Naive thymus-derived CD8-positive, alpha-beta T cell (primary cell): ENCODE data around the gene CDK5. TPM values are rescaled to one million over a fixed set of nuclear protein-coding genes. Genes with fewer than 3 reads are reported as not detected.
A peak's percentile ranks its signal among the peaks of the same experiment; 100 is the strongest.

Experiments used
- ATAC-seq, 2 donors: fragments of 150-1000 bp; cut with Tn5 transposase in 1 of 2; sonication (Bioruptor Pico), chemical (Tn5 transposase) in 1 of 2; 1 replicate in 1 of 2; 2 replicates in 1 of 2; pipeline ENCODE4 v1.10.0; 2021; ENCODE audit warnings: mild to moderate bottlenecking in 2 of 2, moderate library complexity in 2 of 2
- POLR2A ChIA-PET: fragments of 350-600 bp; sonication (Branson Sonifier 250); formaldehyde crosslinking; loops from one replicate; lab custom pipeline; 2021; ENCODE audit warnings: antibody characterized with exemption; lab: Charles Lee
- DNase-seq, 10 donors: peaks; one replicate each; pipeline versions ENCODE4 v3.0.0 to v3.0.0-alpha.2; 2020 to 2022
- H3K27ac Mint-ChIP-seq, 10 donors: one replicate each; pipeline ENCODE4 v1.8.0; 2020 to 2022; ENCODE audit warnings: mild to moderate bottlenecking in 10 of 10, mixed read lengths in 10 of 10, moderate library complexity in 4 of 10, inconsistent platforms in 1 of 10
- H3K27me3 Mint-ChIP-seq, 5 donors: one replicate each; pipeline ENCODE4 v1.8.0; 2021 to 2022; ENCODE audit warnings: mixed read lengths in 5 of 5
- H3K36me3 Mint-ChIP-seq, 3 donors: one replicate each; pipeline ENCODE4 v1.8.0; 2020 to 2022; ENCODE audit warnings: mixed read lengths in 3 of 3, mild to moderate bottlenecking in 2 of 3, inconsistent platforms in 1 of 3
- H3K4me1 Mint-ChIP-seq, 4 donors: one replicate each; pipeline ENCODE4 v1.8.0; 2021 to 2022; ENCODE audit warnings: mixed read lengths in 4 of 4
- H3K4me3 Mint-ChIP-seq, 10 donors: one replicate each; pipeline ENCODE4 v1.8.0; 2020 to 2022; ENCODE audit warnings: mild to moderate bottlenecking in 10 of 10, mixed read lengths in 10 of 10, moderate library complexity in 6 of 10, inconsistent platforms in 1 of 10
- H3K9me3 Mint-ChIP-seq, 9 donors: one replicate each; pipeline ENCODE4 v1.8.0; 2020 to 2022; ENCODE audit warnings: mixed read lengths in 9 of 9, mild to moderate bottlenecking in 3 of 9, inconsistent platforms in 1 of 9, moderate library complexity in 1 of 9
- polyA plus RNA-seq, 3 donors: library from polyadenylated mRNA; unstranded; fragments of 300-500 nt; fragmentation: Illumina TruSeq; gene quantifications; one replicate each; pipeline ENCODE4 v1.2.3, GENCODE V29; 2021
- total RNA-seq, 8 experiments: library from RNA in 2 of 8; stranded (reverse) in 2 of 8; gene quantifications; one replicate each; pipeline ENCODE4 v1.2.3 and lab custom pipeline; 2021 to 2026

CDK5 gene
- total and polyA plus RNA-seq, 5 experiments from 2014 or later = 4.1 to 13.2 (median 10.7) TPM

- peak overlapping the region; percentile 64 to 95 (median 88) for H3K27ac Mint-ChIP-seq
- H3K4me3 Mint-ChIP-seq = peak overlapping the region; percentile 69 to 90 (median 80)
- peaks cover 0 to 35% (median 10%) of the 10 kb centered on the region in 5 donors for H3K27me3 Mint-ChIP-seq
- peaks cover 0 to 3% (median 0%) of the 10 kb centered on the region in 3 donors for H3K36me3 Mint-ChIP-seq
- no peaks in the 10 kb centered on the region for H3K9me3 Mint-ChIP-seq
- ATAC-seq = no peak
- peak in 1 of 10 donors; percentile 14 for DNase-seq
- peaks cover 26 to 50% (median 47%) of the 10 kb centered on the region in 4 donors for H3K4me1 Mint-ChIP-seq
- POLR2A ChIA-PET = interaction anchor here (5.1 kb wide), 1 partner anchor 27 kb away, joined by 23 read pairs; the partner anchor contains the start of genes CDK5 and SLC4A2
Measured at GRCh38 chr7:151085329-151085690, 27.6 kb upstream of the CDK5 start.

GRCh38 chr7:151083824-151084160, 26.1 kb upstream of the CDK5 start:
- Mint-ChIP-seq H3K36me3 (no peaks in the 10 kb centered on the region), H3K9me3 (no peaks in the 10 kb centered on the region), H3K27ac (peak overlapping the region in 9 of 10 donors; percentile 41 to 95 (median 90)), H3K4me3 (peak overlapping the region; percentile 70 to 89 (median 80)), H3K27me3 (peaks cover 0 to 20% (median 7%) of the 10 kb centered on the region in 5 donors), H3K4me1 (peaks cover 22 to 54% (median 48%) of the 10 kb centered on the region in 4 donors)
- ATAC-seq (peak in 1 of 2 donors; percentile 0), DNase-seq (no peak)
- POLR2A ChIA-PET = interaction anchor here (0.7 to 5.1 kb wide), 5 partner anchors 13 to 517 kb away, joined by 3 to 23 read pairs (median 4); partner anchors contain the start of genes CDK5 and SLC4A2

- peak within 1 kb of the TSS; percentile 84 to 94 (median 90) for H3K4me3 Mint-ChIP-seq
- peak; percentile 62 to 67 for ATAC-seq
- peaks cover 21 to 55% (median 48%) of the 10 kb centered on the region in 4 donors for H3K4me1 Mint-ChIP-seq
- POLR2A ChIA-PET = interaction anchor here (0.7 to 5.1 kb wide), 7 partner anchors 11 to 516 kb away, joined by 3 to 23 read pairs (median 3); partner anchors contain the start of genes CDK5 and SLC4A2
- H3K27ac Mint-ChIP-seq = peak within 1 kb of the TSS; percentile 82 to 99 (median 93)
- DNase-seq = peak; percentile 72 to 92 (median 87)
- no peaks in the 10 kb centered on the region for H3K9me3 Mint-ChIP-seq
- no peaks in the 10 kb centered on the region for H3K36me3 Mint-ChIP-seq
- peaks cover 0 to 17% (median 7%) of the 10 kb centered on the region in 5 donors for H3K27me3 Mint-ChIP-seq
Measured at GRCh38 chr7:151083071-151083823, 25.6 kb upstream of the CDK5 start, which contains the start of gene TMUB1. TSS of gene TMUB1 (minus strand) at chr7:151083493. CDS start at chr7:151082563, 930 bp downstream.

- Mint-ChIP-seq H3K9me3 (no peaks in the 10 kb centered on the region), H3K4me3 (peak overlapping the region; percentile 84 to 94 (median 90)), H3K27ac (peak overlapping the region; percentile 82 to 99 (median 93)), H3K36me3 (no peaks in the 10 kb centered on the region), H3K4me1 (peaks cover 21 to 60% (median 47%) of the 10 kb centered on the region in 4 donors), H3K27me3 (peaks cover 0 to 17% (median 7%) of the 10 kb centered on the region in 5 donors)
- ATAC-seq (no peak), DNase-seq (peak in 1 of 10 donors; percentile 18)
- POLR2A ChIA-PET = interaction anchor here (0.8 to 5.1 kb wide), 4 partner anchors 12 to 64 kb away, joined by 3 to 23 read pairs (median 4); partner anchors contain the start of genes CDK5 and SLC4A2
Measured at GRCh38 chr7:151082141-151083070, 24.7 kb upstream of the CDK5 start.

- POLR2A ChIA-PET = interaction anchor here (1.0 to 5.1 kb wide), 5 partner anchors 8 to 67 kb away, joined by 3 to 42 read pairs (median 15); partner anchors contain the start of genes ABCB8, CDK5 and SLC4A2
- ATAC-seq = no peak
Measured at GRCh38 chr7:151081170-151082101, 23.7 kb upstream of the CDK5 start.

GRCh38 chr7:151080522-151081169, 22.9 kb upstream of the CDK5 start, which contains the start of gene FASTK:
TSS of gene FASTK (minus strand) at chr7:151080809. CDS start at chr7:151080766, 43 bp downstream.
- DNase-seq (peak; percentile 82 to 93 (median 86)), ATAC-seq (peak; percentile 72 to 80)
- Mint-ChIP-seq H3K4me3 (peak within 1 kb of the TSS; percentile 81 to 93 (median 88)), H3K4me1 (peaks cover 20 to 55% (median 44%) of the 10 kb centered on the region in 4 donors), H3K27ac (peak within 1 kb of the TSS; percentile 46 to 95 (median 90)), H3K36me3 (peaks cover 0 to 3% (median 0%) of the 10 kb centered on the region in 3 donors), H3K27me3 (peaks cover 0 to 13% (median 7%) of the 10 kb centered on the region in 5 donors), H3K9me3 (no peaks in the 10 kb centered on the region)
- POLR2A ChIA-PET = interaction anchor here (1.0 to 4.8 kb wide), 4 partner anchors 8 to 66 kb away, joined by 3 to 42 read pairs (median 12); partner anchors contain the start of genes ABCB8, CDK5 and SLC4A2

More at GRCh38 chr7:151081170-151082101, 23.7 kb upstream of the CDK5 start:
- Mint-ChIP-seq H3K36me3 (no peaks in the 10 kb centered on the region), H3K27ac (peak overlapping the region in 8 of 10 donors; percentile 37 to 95 (median 93)), H3K9me3 (no peaks in the 10 kb centered on the region), H3K27me3 (peaks cover 0 to 17% (median 7%) of the 10 kb centered on the region in 5 donors), H3K4me3 (peak overlapping the region; percentile 67 to 93 (median 88)), H3K4me1 (peaks cover 21 to 60% (median 46%) of the 10 kb centered on the region in 4 donors)
- DNase-seq = no peak

- H3K27me3 Mint-ChIP-seq = peaks cover 0 to 8% (median 3%) of the 10 kb centered on the region in 5 donors
Measured at GRCh38 chr7:151080067-151080521, 22.4 kb upstream of the CDK5 start.

GRCh38 chr7:151079199-151079910, 21.7 kb upstream of the CDK5 start:
- H3K4me3 Mint-ChIP-seq = peak overlapping the region; percentile 80 to 93 (median 86)
- peak overlapping the region; percentile 44 to 95 (median 81) for H3K27ac Mint-ChIP-seq

More at GRCh38 chr7:151080067-151080521, 22.4 kb upstream of the CDK5 start:
- Mint-ChIP-seq H3K9me3 (no peaks in the 10 kb centered on the region), H3K4me1 (peaks cover 16 to 49% (median 38%) of the 10 kb centered on the region in 4 donors), H3K4me3 (peak overlapping the region; percentile 80 to 93 (median 86)), H3K36me3 (peaks cover 0 to 8% (median 0%) of the 10 kb centered on the region in 3 donors), H3K27ac (peak overlapping the region; percentile 46 to 95 (median 90))
- ATAC-seq (no peak), DNase-seq (no peak)
- POLR2A ChIA-PET = interaction anchor here (1.0 to 4.8 kb wide), 4 partner anchors 9 to 66 kb away, joined by 3 to 42 read pairs (median 12); partner anchors contain the start of genes ABCB8, CDK5 and SLC4A2

GRCh38 chr7:151078233-151079040, 20.7 kb upstream of the CDK5 start:
- POLR2A ChIA-PET = interaction anchor here (0.7 to 4.8 kb wide), 2 partner anchors 19 to 33 kb away, joined by 3 to 42 read pairs; partner anchors contain the start of genes CDK5 and SLC4A2
- peak overlapping the region; percentile 19 to 93 (median 83) for H3K4me3 Mint-ChIP-seq
- peak overlapping the region in 9 of 10 donors; percentile 2 to 95 (median 85) for H3K27ac Mint-ChIP-seq
- H3K4me1 Mint-ChIP-seq = peaks cover 12 to 37% (median 31%) of the 10 kb centered on the region in 4 donors
- ATAC-seq = no peak
- peaks cover 0 to 19% (median 0%) of the 10 kb centered on the region in 3 donors for H3K36me3 Mint-ChIP-seq
- no peaks in the 10 kb centered on the region for H3K9me3 Mint-ChIP-seq
- H3K27me3 Mint-ChIP-seq = no peaks in the 10 kb centered on the region
- no peak for DNase-seq

More at GRCh38 chr7:151079199-151079910, 21.7 kb upstream of the CDK5 start:
- Mint-ChIP-seq H3K9me3 (no peaks in the 10 kb centered on the region), H3K4me1 (peaks cover 12 to 43% (median 34%) of the 10 kb centered on the region in 4 donors), H3K36me3 (peaks cover 0 to 13% (median 0%) of the 10 kb centered on the region in 3 donors), H3K27me3 (peaks cover 0 to under 1% (median 0%) of the 10 kb centered on the region in 5 donors)
- DNase-seq (no peak), ATAC-seq (no peak)
- POLR2A ChIA-PET = interaction anchor here (2.1 to 4.8 kb wide), 2 partner anchors 20 to 51 kb away, joined by 15 to 42 read pairs; partner anchors contain the start of genes ABCB8, CDK5 and SLC4A2
